Psoas muscle (tissue), 8 donors: Measurements from ENCODE around the gene CPTP. TPM values are rescaled to one million over a fixed set of nuclear protein-coding genes. Genes with fewer than 3 reads are reported as not detected.

ENCODE experiments used
- ATAC-seq, 4 donors: fragments of 200-7000 bp; cut with Tn5 transposase; one replicate each; pipeline ENCODE4 v1.9.1; 2020; ENCODE audit warnings: moderate library complexity in 3 of 4, mild to moderate bottlenecking in 2 of 4
- DNase-seq, 2 donors: peaks; one replicate each; pipeline ENCODE4 v3.0.0-alpha.2; 2020
- H3K27ac ChIP-seq: fragments of 200-600 bp; one replicate; pipeline ENCODE4 v1.8.0; 2022
- H3K27me3 ChIP-seq, 3 donors: fragments of 200-600 bp in 1 of 3; one replicate each; pipeline versions ENCODE4 v1.6.1 to v1.8.0; 2013 to 2022; ENCODE audit warnings: low read length in 2 of 3, mild to moderate bottlenecking in 2 of 3, moderate library complexity in 1 of 3; ENCODE audit not compliant: insufficient read depth in 3 of 3
- H3K36me3 ChIP-seq, 2 donors: fragments of 200-600 bp in 1 of 2; one replicate each; pipeline versions ENCODE4 v1.6.1 to v1.8.0; 2013 to 2022; ENCODE audit warnings: low read depth in 1 of 2, mild to moderate bottlenecking in 1 of 2, moderate library complexity in 1 of 2; ENCODE audit not compliant: insufficient read depth in 1 of 2
- H3K4me1 ChIP-seq: fragments of 200-600 bp; one replicate; pipeline ENCODE4 v1.8.0; 2022
- H3K4me3 ChIP-seq: fragments of 200-600 bp; one replicate; pipeline ENCODE4 v1.8.0; 2022; ENCODE audit warnings: mild to moderate bottlenecking
- H3K9me3 ChIP-seq: fragments of 200-600 bp; one replicate; pipeline ENCODE4 v1.8.0; 2022
- WGBS, 3 donors: extraction: QIAGEN DNeasy Blood & Tissue Kit; methylation state at CpG; one replicate each; pipeline versions ENCODE4 v1.1.6 to v1.1.7; 2013; 5-methylcytosine and 5-hydroxymethylcytosine counted together
- intact Hi-C, 2 donors: fragments of 100-400 bp; cut with DNase I; formaldehyde crosslinking; loops; one replicate each; pipeline versions ENCODE4 v1.11.0 to v1.14.2; 2022
- polyA plus RNA-seq, 3 donors: library from polyadenylated mRNA; stranded (reverse); fragments of 200-250 nt; gene quantifications; one replicate each; pipeline ENCODE4 v1.2.3, GENCODE V29; 2013
- total RNA-seq, 4 donors: library from RNA; stranded (reverse); fragmentation: NEBNext Ultra II Directional in 2 of 4; extraction: Animal tissue kit (Norgen Biotek cat#: 25700) in 2 of 4; gene quantifications; one replicate each; pipeline versions ENCODE4 v1.2.1 to v1.2.4, GENCODE V29; 2021 to 2023
- TF ChIP-seq, protein P1 (sequence below): fragments of 200-600 bp; IDR thresholded peaks from one replicate; pipeline ENCODE4 v1.8.0; 2022; ENCODE audit warnings: antibody characterized with exemption
- donor health status: healthy with polysubstance abuse.
- donor health status: DM: no; HTN: no; CAD: no; lungs with moderate emphysema.
- donor health status: Bipolar disorder and iron deficiency.
- donor health status: healthy.
- donor health status: DM: yes; HTN: yes; CAD: no.
- donor health status: DM: no; HTN: no; CAD: no.
- donor health status: DM: no; HTN: no; CAD: no.
- donor health status: DM: yes; HTN: yes; CAD: no.

Gene CPTP
- total and polyA plus RNA-seq, 7 donors = 18.2 to 39.5 (median 31.3) TPM

GRCh38 chr1:1286313-1287261, 38.0 kb upstream of the CPTP start:
- ATAC-seq (no peak), DNase-seq (peak in 1 of 2 donors; percentile 49)
- intact Hi-C loops = no loop called here
- TF ChIP-seq, protein P1, sequence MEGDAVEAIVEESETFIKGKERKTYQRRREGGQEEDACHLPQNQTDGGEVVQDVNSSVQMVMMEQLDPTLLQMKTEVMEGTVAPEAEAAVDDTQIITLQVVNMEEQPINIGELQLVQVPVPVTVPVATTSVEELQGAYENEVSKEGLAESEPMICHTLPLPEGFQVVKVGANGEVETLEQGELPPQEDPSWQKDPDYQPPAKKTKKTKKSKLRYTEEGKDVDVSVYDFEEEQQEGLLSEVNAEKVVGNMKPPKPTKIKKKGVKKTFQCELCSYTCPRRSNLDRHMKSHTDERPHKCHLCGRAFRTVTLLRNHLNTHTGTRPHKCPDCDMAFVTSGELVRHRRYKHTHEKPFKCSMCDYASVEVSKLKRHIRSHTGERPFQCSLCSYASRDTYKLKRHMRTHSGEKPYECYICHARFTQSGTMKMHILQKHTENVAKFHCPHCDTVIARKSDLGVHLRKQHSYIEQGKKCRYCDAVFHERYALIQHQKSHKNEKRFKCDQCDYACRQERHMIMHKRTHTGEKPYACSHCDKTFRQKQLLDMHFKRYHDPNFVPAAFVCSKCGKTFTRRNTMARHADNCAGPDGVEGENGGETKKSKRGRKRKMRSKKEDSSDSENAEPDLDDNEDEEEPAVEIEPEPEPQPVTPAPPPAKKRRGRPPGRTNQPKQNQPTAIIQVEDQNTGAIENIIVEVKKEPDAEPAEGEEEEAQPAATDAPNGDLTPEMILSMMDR = no peak
- WGBS, 3 donors = 45 to 64% (median 51%) methylated on average over 43 to 50 of the region's 50 CpGs
- Histone ChIP-seq H3K27ac (no peak overlapping the region), H3K4me3 (no peak overlapping the region), H3K27me3 (peaks cover 0 to 33% (median 4%) of the 10 kb centered on the region in 3 donors), H3K9me3 (no peaks in the 10 kb centered on the region), H3K36me3 (no peaks in the 10 kb centered on the region), H3K4me1 (no peaks in the 10 kb centered on the region)

- Histone ChIP-seq H3K4me3 (no peak overlapping the region), H3K27ac (no peak overlapping the region), H3K36me3 (no peaks in the 10 kb centered on the region), H3K27me3 (peaks cover 0 to 33% (median 4%) of the 10 kb centered on the region in 3 donors), H3K4me1 (no peaks in the 10 kb centered on the region), H3K9me3 (no peaks in the 10 kb centered on the region)
- intact Hi-C loops = no loop called here
- peak; percentile 12 to 50 for DNase-seq
- ATAC-seq = no peak
- TF ChIP-seq, protein P1 = no peak
- WGBS, 3 donors = 81 to 85% (median 81%) methylated on average over 41 to 46 of the region's 46 CpGs
Measured at GRCh38 chr1:1287288-1288110, 37.1 kb upstream of the CPTP start.

DNA sequence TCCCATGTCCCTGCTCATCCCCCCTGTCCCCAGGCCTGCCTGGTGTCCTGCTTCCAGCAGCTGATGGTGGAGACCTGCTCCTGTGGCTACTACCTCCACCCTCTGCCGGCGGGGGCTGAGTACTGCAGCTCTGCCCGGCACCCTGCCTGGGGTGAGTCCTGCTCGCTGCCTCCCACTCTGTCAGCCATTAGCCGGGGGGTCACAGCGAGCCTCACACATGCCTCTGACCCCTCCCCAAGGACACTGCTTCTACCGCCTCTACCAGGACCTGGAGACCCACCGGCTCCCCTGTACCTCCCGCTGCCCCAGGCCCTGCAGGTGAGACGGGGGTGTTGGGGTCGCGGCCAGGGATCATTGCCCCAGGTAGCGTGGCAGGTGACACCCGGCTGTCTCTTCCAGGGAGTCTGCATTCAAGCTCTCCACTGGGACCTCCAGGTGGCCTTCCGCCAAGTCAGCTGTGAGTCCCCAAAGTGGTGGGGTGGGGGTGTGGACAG, 34.3 kb upstream of the CPTP start:
- H3K9me3 ChIP-seq = no peaks in the 10 kb centered on the region
- intact Hi-C loops = loop anchor here (2.0 to 5.0 kb wide), 3 partner anchors 167 to 308 kb away; partner anchors contain the start of gene PERM1 (in 1 of the 2)
- H3K4me3 ChIP-seq = no peak overlapping the region
- TF ChIP-seq, protein P1 = peak; percentile 58
- peaks cover 0 to 14% of the 10 kb centered on the region in 2 donors for H3K36me3 ChIP-seq
- H3K27me3 ChIP-seq = peaks cover 0 to 25% (median 4%) of the 10 kb centered on the region in 3 donors
- H3K4me1 ChIP-seq = no peaks in the 10 kb centered on the region
- H3K27ac ChIP-seq = no peak overlapping the region
- DNase-seq = peak; percentile 66 to 84
- 49 to 67% (median 62%) methylated on average over 14 to 15 of the region's 15 CpGs for WGBS, 3 donors
- ATAC-seq = peak; percentile 47 to 75 (median 68)

GRCh38 chr1:1291023-1291528, 33.5 kb upstream of the CPTP start:
- no peaks in the 10 kb centered on the region for H3K9me3 ChIP-seq
- 27 to 37% (median 27%) methylated on average over 24 to 28 of the region's 28 CpGs for WGBS, 3 donors
- TF ChIP-seq, protein P1 = no peak
- intact Hi-C loops = loop anchor here (2.0 to 5.0 kb wide), 3 partner anchors 168 to 309 kb away; partner anchors contain the start of gene PERM1 (in 1 of the 2)
- no peak overlapping the region for H3K27ac ChIP-seq
- DNase-seq (peak; percentile 20 to 57), ATAC-seq (peak in 2 of 4 donors; percentile 14 to 18)
- H3K36me3 ChIP-seq = peaks cover 0 to 22% of the 10 kb centered on the region in 2 donors
- no peaks in the 10 kb centered on the region for H3K4me1 ChIP-seq
- H3K4me3 ChIP-seq = no peak overlapping the region
- H3K27me3 ChIP-seq = peaks cover 0 to 17% (median 3%) of the 10 kb centered on the region in 3 donors
